ENCODE results near the gene GOLIM4. TPM values are rescaled to one million over a fixed set of nuclear protein-coding genes. Genes with fewer than 3 reads are reported as not detected.

Gene GOLIM4
- polyA plus RNA-seq, 1 donor from 2014 or later = 3.2 TPM

DNA sequence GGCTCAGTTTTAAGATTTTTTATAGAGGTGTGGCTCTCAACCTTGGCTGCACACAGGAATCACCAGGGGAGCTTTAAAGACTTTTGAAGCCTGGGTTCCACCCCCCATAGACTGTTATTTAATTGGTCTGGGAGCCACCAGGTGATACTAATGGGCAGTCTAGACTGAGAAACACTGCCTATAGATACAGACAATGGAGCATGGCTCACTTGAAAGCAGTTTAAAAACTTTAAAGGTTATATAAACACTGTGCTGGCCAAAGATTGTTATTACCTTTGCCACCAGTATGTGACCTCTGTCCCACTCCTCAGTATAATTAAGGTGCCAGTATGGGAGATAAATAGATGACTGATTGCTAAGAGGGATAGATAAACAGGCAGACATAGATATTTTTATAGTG lies 3.8 kb downstream of the GOLIM4 start:
- Histone ChIP-seq H3K4me2 (ENCODE audit: low read length) (no peak overlapping the region), H3F3A (ENCODE audit: insufficient read depth, low read length, poor library complexity, severe bottlenecking) (no peaks in the 10 kb centered on the region), H3K9me2 (ENCODE audit: insufficient read depth, low read length) (no peaks in the 10 kb centered on the region), H3K9ac (ENCODE audit: low read length) (no peak overlapping the region), H3K4me3 (ENCODE audit: low read length) (no peak overlapping the region), H3K27ac (ENCODE audit: low read length) (no peak overlapping the region), H3K27me3 (ENCODE audit: insufficient read depth, low read depth, low read length) (no peaks in the 10 kb centered on the region), H4K20me1 (ENCODE audit: insufficient read depth) (no peaks in the 10 kb centered on the region), H3K79me2 (replicated peaks; ENCODE audit: insufficient read depth, low read length) (peaks cover 39% of the 10 kb centered on the region), H3K9me3 (ENCODE audit: low read length) (no peaks in the 10 kb centered on the region), H2AFZ (ENCODE audit: low read depth, low read length) (no peak overlapping the region), H3K36me3 (ENCODE audit: insufficient read depth, low read length) (no peaks in the 10 kb centered on the region)
- TF ChIP-seq EZH2 (IDR thresholded peaks at IDR 0.05; ENCODE audit: borderline replicate concordance, insufficient read depth, low read length, poor library complexity, severe bottlenecking) = no peak

DNA sequence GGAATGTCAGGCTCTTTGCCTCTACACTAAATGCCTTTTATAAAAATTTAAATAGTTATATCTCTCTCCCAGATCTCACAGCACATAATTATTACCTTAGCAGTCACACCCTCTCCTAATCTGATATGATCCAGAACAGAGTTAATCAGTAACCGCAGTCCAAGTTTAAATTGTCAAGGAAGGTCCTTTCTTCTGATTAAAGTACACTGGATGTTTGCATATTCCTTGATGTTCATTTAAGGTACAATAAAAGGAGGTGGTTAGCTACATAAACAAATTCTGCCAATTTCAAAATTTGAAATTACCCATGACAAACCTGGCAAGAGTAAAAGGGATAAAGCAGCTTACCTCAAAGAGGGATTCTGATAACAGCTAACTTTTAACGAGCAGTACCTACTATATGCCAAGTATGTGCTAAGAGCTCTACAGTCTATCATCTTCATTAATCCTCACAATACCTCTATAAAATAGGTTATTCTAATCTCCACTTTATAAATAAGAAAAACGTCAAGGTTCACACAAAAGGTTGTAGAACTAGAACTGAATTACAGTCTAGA lies 4.3 kb downstream of the GOLIM4 start:
- Histone ChIP-seq H3K27ac (ENCODE audit: low read length) (no peak overlapping the region), H2AFZ (ENCODE audit: low read depth, low read length) (no peak overlapping the region), H3K4me3 (ENCODE audit: low read length) (no peak overlapping the region), H4K20me1 (ENCODE audit: insufficient read depth) (no peaks in the 10 kb centered on the region), H3F3A (ENCODE audit: insufficient read depth, low read length, poor library complexity, severe bottlenecking) (no peaks in the 10 kb centered on the region), H3K27me3 (ENCODE audit: insufficient read depth, low read depth, low read length) (no peaks in the 10 kb centered on the region), H3K9me2 (ENCODE audit: insufficient read depth, low read length) (no peaks in the 10 kb centered on the region), H3K36me3 (ENCODE audit: insufficient read depth, low read length) (no peaks in the 10 kb centered on the region), H3K79me2 (replicated peaks; ENCODE audit: insufficient read depth, low read length) (peaks cover 39% of the 10 kb centered on the region), H3K9ac (ENCODE audit: low read length) (no peak overlapping the region), H3K9me3 (ENCODE audit: low read length) (no peaks in the 10 kb centered on the region), H3K4me2 (ENCODE audit: low read length) (no peak overlapping the region)
- TF ChIP-seq EP300 (conservative IDR thresholded peaks at IDR 0.05; ENCODE audit: poor library complexity, severe bottlenecking) (no peak), MXI1 (conservative IDR thresholded peaks at IDR 0.05; ENCODE audit: poor library complexity, severe bottlenecking) (no peak)

DNA sequence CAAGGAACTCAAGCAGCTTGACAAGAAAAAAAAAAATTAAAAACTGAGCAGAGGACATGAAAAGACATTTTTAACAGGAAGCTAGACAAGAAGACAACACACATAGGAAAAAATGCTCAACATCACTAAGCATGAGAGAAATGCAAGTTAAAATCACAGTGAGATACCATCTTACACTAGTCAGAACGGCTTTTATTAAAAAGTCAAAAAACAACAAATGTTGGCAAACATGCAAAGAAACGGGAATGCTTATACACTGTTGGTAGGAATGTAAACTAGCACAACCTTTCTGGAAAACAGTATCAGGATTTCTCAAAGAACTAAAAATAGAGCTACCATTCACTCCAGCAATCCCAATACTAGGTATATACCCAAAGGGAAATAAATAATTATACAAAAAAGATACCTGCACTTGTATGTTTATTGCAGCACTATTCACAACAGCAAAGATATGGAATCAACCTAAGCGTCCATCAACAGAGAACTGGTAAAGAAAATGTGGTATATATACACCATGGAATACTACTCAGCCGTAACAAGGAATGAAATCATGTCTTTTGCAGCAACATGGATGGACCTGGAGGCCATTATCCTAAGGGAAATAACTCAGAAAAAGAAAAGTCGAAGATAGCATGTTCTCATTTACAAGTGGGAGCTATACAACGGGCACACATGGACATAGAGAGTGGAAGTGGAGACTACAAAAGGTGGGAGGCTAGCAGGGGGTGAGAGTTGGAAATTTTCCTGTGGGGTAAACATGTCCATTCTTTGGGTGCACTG lies 5.2 kb downstream of the GOLIM4 start:
- no peak overlapping the region for H3K9ac ChIP-seq (ENCODE audit: low read length)
- no peaks in the 10 kb centered on the region for H3K27me3 ChIP-seq (ENCODE audit: insufficient read depth, low read depth, low read length)
- no peak overlapping the region for H2AFZ ChIP-seq (ENCODE audit: low read depth, low read length)
- H4K20me1 ChIP-seq (ENCODE audit: insufficient read depth) = no peaks in the 10 kb centered on the region
- no peaks in the 10 kb centered on the region for H3K9me3 ChIP-seq (ENCODE audit: low read length)
- H3K36me3 ChIP-seq (ENCODE audit: insufficient read depth, low read length) = no peaks in the 10 kb centered on the region
- TF ChIP-seq, protein P1, sequence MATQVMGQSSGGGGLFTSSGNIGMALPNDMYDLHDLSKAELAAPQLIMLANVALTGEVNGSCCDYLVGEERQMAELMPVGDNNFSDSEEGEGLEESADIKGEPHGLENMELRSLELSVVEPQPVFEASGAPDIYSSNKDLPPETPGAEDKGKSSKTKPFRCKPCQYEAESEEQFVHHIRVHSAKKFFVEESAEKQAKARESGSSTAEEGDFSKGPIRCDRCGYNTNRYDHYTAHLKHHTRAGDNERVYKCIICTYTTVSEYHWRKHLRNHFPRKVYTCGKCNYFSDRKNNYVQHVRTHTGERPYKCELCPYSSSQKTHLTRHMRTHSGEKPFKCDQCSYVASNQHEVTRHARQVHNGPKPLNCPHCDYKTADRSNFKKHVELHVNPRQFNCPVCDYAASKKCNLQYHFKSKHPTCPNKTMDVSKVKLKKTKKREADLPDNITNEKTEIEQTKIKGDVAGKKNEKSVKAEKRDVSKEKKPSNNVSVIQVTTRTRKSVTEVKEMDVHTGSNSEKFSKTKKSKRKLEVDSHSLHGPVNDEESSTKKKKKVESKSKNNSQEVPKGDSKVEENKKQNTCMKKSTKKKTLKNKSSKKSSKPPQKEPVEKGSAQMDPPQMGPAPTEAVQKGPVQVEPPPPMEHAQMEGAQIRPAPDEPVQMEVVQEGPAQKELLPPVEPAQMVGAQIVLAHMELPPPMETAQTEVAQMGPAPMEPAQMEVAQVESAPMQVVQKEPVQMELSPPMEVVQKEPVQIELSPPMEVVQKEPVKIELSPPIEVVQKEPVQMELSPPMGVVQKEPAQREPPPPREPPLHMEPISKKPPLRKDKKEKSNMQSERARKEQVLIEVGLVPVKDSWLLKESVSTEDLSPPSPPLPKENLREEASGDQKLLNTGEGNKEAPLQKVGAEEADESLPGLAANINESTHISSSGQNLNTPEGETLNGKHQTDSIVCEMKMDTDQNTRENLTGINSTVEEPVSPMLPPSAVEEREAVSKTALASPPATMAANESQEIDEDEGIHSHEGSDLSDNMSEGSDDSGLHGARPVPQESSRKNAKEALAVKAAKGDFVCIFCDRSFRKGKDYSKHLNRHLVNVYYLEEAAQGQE (IDR thresholded peaks at IDR 0.05; ENCODE audit: borderline replicate concordance) = no peak
- TF ChIP-seq MXI1 (conservative IDR thresholded peaks at IDR 0.05; ENCODE audit: poor library complexity, severe bottlenecking) (no peak), POLR2AphosphoS5 (IDR thresholded peaks at IDR 0.05) (no peak), EZH2 (IDR thresholded peaks at IDR 0.05; ENCODE audit: borderline replicate concordance, insufficient read depth, low read length, poor library complexity, severe bottlenecking) (no peak), TAF1 (IDR thresholded peaks at IDR 0.05; ENCODE audit: low read depth) (no peak), EP300 (conservative IDR thresholded peaks at IDR 0.05; ENCODE audit: poor library complexity, severe bottlenecking) (no peak), SMC3 (conservative IDR thresholded peaks at IDR 0.05; ENCODE audit: poor library complexity) (no peak), RAD21 (conservative IDR thresholded peaks at IDR 0.05) (no peak)
- TF ChIP-seq, protein P2, sequence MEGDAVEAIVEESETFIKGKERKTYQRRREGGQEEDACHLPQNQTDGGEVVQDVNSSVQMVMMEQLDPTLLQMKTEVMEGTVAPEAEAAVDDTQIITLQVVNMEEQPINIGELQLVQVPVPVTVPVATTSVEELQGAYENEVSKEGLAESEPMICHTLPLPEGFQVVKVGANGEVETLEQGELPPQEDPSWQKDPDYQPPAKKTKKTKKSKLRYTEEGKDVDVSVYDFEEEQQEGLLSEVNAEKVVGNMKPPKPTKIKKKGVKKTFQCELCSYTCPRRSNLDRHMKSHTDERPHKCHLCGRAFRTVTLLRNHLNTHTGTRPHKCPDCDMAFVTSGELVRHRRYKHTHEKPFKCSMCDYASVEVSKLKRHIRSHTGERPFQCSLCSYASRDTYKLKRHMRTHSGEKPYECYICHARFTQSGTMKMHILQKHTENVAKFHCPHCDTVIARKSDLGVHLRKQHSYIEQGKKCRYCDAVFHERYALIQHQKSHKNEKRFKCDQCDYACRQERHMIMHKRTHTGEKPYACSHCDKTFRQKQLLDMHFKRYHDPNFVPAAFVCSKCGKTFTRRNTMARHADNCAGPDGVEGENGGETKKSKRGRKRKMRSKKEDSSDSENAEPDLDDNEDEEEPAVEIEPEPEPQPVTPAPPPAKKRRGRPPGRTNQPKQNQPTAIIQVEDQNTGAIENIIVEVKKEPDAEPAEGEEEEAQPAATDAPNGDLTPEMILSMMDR (IDR thresholded peaks at IDR 0.05; ENCODE audit: poor library complexity, severe bottlenecking) = no peak
- H3K4me3 ChIP-seq (ENCODE audit: low read length) = no peak overlapping the region
- H3K4me2 ChIP-seq (ENCODE audit: low read length) = no peak overlapping the region
- H3K9me2 ChIP-seq (ENCODE audit: insufficient read depth, low read length) = no peaks in the 10 kb centered on the region
- H3K79me2 ChIP-seq (replicated peaks; ENCODE audit: insufficient read depth, low read length) = peaks cover 39% of the 10 kb centered on the region
- H3K27ac ChIP-seq (ENCODE audit: low read length) = no peak overlapping the region
- H3F3A ChIP-seq (ENCODE audit: insufficient read depth, low read length, poor library complexity, severe bottlenecking) = no peaks in the 10 kb centered on the region

Measured in neural cell (in vitro differentiated cells).